ENCODE results near the gene KIF16B. TPM values are rescaled to one million over a fixed set of nuclear protein-coding genes. Genes with fewer than 3 reads are reported as not detected.

Gene KIF16B
- total and polyA plus RNA-seq, 4 donors = 5.1 to 19.7 (median 8.4) TPM

- TF ChIP-seq NR2F2 (IDR thresholded peaks at IDR 0.05) (no peak), RAD21 (IDR thresholded peaks at IDR 0.05) (no peak), RXRA (IDR thresholded peaks at IDR 0.05) (no peak), ATF3 (IDR thresholded peaks at IDR 0.05) (no peak)
- Histone ChIP-seq H3K4me3 (ENCODE audit: low read depth in 1 of 3, low read length in 3 of 3) (no peak overlapping the region), H3K36me3 (ENCODE audit: control insufficient read depth in 4 of 4, insufficient read depth in 3 of 4, low read depth in 1 of 4, low read length in 3 of 4) (peaks cover 2 to 18% (median 9%) of the 10 kb centered on the region in 4 donors), H3K27ac (ENCODE audit: low read depth in 1 of 2, low read length in 2 of 2) (no peak overlapping the region), H3K9ac (ENCODE audit: low read depth in 1 of 2, low read length in 2 of 2) (no peak overlapping the region), H3K4me1 (ENCODE audit: control insufficient read depth in 4 of 4, insufficient read depth in 4 of 4, low read length in 3 of 4) (no peaks in the 10 kb centered on the region), H3K9me3 (ENCODE audit: control insufficient read depth in 4 of 4, low read length in 3 of 4) (no peaks in the 10 kb centered on the region), H3K27me3 (ENCODE audit: control insufficient read depth in 4 of 4, insufficient read depth in 4 of 4, low read length in 3 of 4) (no peaks in the 10 kb centered on the region)
- WGBS = 86% methylated on average over 1 of the region's 1 CpG
- no peak for DNase-seq (ENCODE audit: low spot score)
Observed at GRCh38 chr20:16424780-16425179, 148.5 kb downstream of the KIF16B start.

- no peak for DNase-seq (ENCODE audit: low spot score)
- TF ChIP-seq SP1 (IDR thresholded peaks at IDR 0.05) = no peak
- no peak for TF ChIP-seq TAF1 (conservative IDR thresholded peaks at IDR 0.05)
- no peak for TF ChIP-seq NR2F2 (IDR thresholded peaks at IDR 0.05)
- no peak for TF ChIP-seq FOXA2 (IDR thresholded peaks at IDR 0.05)
- TF ChIP-seq ZBTB33 (IDR thresholded peaks at IDR 0.05) = no peak
- no peak for TF ChIP-seq ATF3 (IDR thresholded peaks at IDR 0.05)
- TF ChIP-seq REST (IDR thresholded peaks at IDR 0.05) = no peak
- no peak for TF ChIP-seq GABPA (IDR thresholded peaks at IDR 0.05 in 1 of 2, conservative IDR thresholded peaks at IDR 0.05 in 1 of 2)
- TF ChIP-seq RAD21 (IDR thresholded peaks at IDR 0.05) = no peak
- no peak for TF ChIP-seq YY1 (IDR thresholded peaks at IDR 0.05)
- no peak for TF ChIP-seq EGR1 (IDR thresholded peaks at IDR 0.05; ENCODE audit: low read depth in 2 of 2)
- TF ChIP-seq RXRA (IDR thresholded peaks at IDR 0.05) = no peak
- TF ChIP-seq HNF4A (conservative IDR thresholded peaks at IDR 0.05) = no peak
- no peak for TF ChIP-seq HNF4G (IDR thresholded peaks at IDR 0.05)
- no peak for TF ChIP-seq MAX (IDR thresholded peaks at IDR 0.05)
- TF ChIP-seq FOXA1 (IDR thresholded peaks at IDR 0.05) = no peak
- TF ChIP-seq CTCF (IDR thresholded peaks at IDR 0.05; ENCODE audit: low read depth, low read length, missing input control) = no peak
- no peak for TF ChIP-seq JUND (IDR thresholded peaks at IDR 0.05)
- Histone ChIP-seq H3K36me3 (ENCODE audit: control insufficient read depth in 4 of 4, insufficient read depth in 3 of 4, low read depth in 1 of 4, low read length in 3 of 4) (peaks cover 2 to 16% (median 9%) of the 10 kb centered on the region in 4 donors), H3K9me3 (ENCODE audit: control insufficient read depth in 4 of 4, low read length in 3 of 4) (no peaks in the 10 kb centered on the region), H3K27me3 (ENCODE audit: control insufficient read depth in 4 of 4, insufficient read depth in 4 of 4, low read length in 3 of 4) (no peaks in the 10 kb centered on the region), H3K27ac (ENCODE audit: low read depth in 1 of 2, low read length in 2 of 2) (no peak overlapping the region), H3K4me3 (ENCODE audit: low read depth in 1 of 3, low read length in 3 of 3) (no peak overlapping the region), H3K4me1 (ENCODE audit: control insufficient read depth in 4 of 4, insufficient read depth in 4 of 4, low read length in 3 of 4) (no peaks in the 10 kb centered on the region), H3K9ac (ENCODE audit: low read depth in 1 of 2, low read length in 2 of 2) (no peak overlapping the region)
- 93% methylated on average over 4 of the region's 4 CpGs for WGBS
Observed at GRCh38 chr20:16423311-16424212, 149.7 kb downstream of the KIF16B start.

Measured in liver (tissue), 9 donors.